ENCODE results near the gene FBXL13. TPM values are rescaled to one million over a fixed set of nuclear protein-coding genes. Genes with fewer than 3 reads are reported as not detected.
"Not testable (repeated sequence)": the region's sequence is repeated elsewhere in the genome, so short reads cannot be mapped to it uniquely, and the experiment has no call there.

The FBXL13 gene
- total and polyA plus RNA-seq, 2 of the 8 experiments (the other 6 are each of a cell fraction or from before 2014, with no cell fraction given), result 1.2 to 2.8 TPM

DNA sequence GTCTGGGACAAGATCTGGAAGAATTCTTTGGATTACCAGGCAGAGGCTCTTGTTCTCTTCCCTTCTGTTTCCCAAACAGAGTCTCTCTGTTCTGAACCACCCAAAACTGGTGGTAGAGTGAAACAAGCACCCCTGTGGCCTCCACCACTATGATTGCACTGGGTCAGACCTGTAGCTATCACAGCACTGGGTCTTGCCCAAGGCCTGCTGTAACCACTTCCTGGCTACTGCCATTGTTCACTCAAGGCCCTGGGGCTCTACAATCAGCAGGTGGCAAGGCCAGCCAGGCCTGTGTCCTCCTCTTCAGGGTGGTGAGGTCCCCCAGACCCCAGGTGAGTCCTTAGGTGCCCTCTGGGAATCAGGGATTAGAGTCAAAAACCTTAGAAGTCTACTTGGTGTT, 165.9 kb downstream of the FBXL13 start:
- ChIA-PET CTCF (ENCODE audit: partially characterized antibody) (interaction anchor here (0.7 to 1.7 kb wide), 4 partner anchors 21 to 153 kb away, joined by 3 to 4 read pairs (median 4); no protein-coding TSS in a partner anchor), POLR2A (ENCODE audit: partially characterized antibody) (no interaction called here)
- FAIRE-seq (no peak), DNase-seq (ENCODE audit: low read depth in 1 of 2, low spot score in 2 of 2) (no peak)
- H2AFZ ChIP-seq (ENCODE audit: low read length), result no peak overlapping the region
- H3K4me2 ChIP-seq (ENCODE audit: insufficient read depth in 1 of 2, low read depth in 2 of 2, low read length in 2 of 2), result no peak overlapping the region
- no peak overlapping the region for H3K18ac ChIP-seq (ENCODE audit: extremely low read depth, low read length)
- H2BK120ac ChIP-seq (replicated peaks; ENCODE audit: low read depth, low read length), result no peak overlapping the region
- H3K23ac ChIP-seq (ENCODE audit: insufficient read length), result no peak overlapping the region
- H3K4ac ChIP-seq (replicated peaks; ENCODE audit: insufficient read length, low read depth, low read length), result no peak overlapping the region
- no peaks in the 10 kb centered on the region for H3K27me3 ChIP-seq (replicated peaks in 1 of 4; ENCODE audit: control insufficient read depth in 3 of 4, extremely low read depth in 1 of 4, insufficient read depth in 3 of 4, low read length in 3 of 4)
- no peak overlapping the region for H3K9ac ChIP-seq (replicated peaks in 1 of 4; ENCODE audit: extremely low read depth in 1 of 4, low read depth in 3 of 4, low read length in 3 of 4)
- no peak overlapping the region for H4K91ac ChIP-seq (replicated peaks; ENCODE audit: insufficient read length, low read length)
- no peak overlapping the region for H2BK12ac ChIP-seq (ENCODE audit: low read depth, low read length)
- no peak overlapping the region for H2BK5ac ChIP-seq (ENCODE audit: low read depth, low read length)
- H3K9me3 ChIP-seq (ENCODE audit: insufficient read depth in 2 of 2, low read depth in 1 of 2, low read length in 1 of 2), result no peaks in the 10 kb centered on the region
- no peaks in the 10 kb centered on the region for H3K79me2 ChIP-seq (ENCODE audit: control insufficient read depth in 1 of 2, insufficient read depth in 2 of 2, low read length in 2 of 2)
- peak in 1 of 2 experiments; percentile 5; a peak in 1 of 4 replicates for TF ChIP-seq RAD21 (IDR thresholded peaks at IDR 0.05 in 1 of 2, conservative IDR thresholded peaks at IDR 0.05 in 1 of 2; ENCODE audit: low read depth in 2 of 2, low read length in 2 of 2)
- no peak for TF ChIP-seq BRCA1 (IDR thresholded peaks at IDR 0.05; ENCODE audit: low read depth, low read length)
- no peak overlapping the region for H4K8ac ChIP-seq (ENCODE audit: extremely low read depth, insufficient read depth, low read length)
- H3K23me2 ChIP-seq (ENCODE audit: low read depth, low read length), result no peaks in the 10 kb centered on the region
- no peak overlapping the region for H3K4me3 ChIP-seq (ENCODE audit: extremely low read depth in 1 of 4, insufficient read depth in 2 of 4, low read depth in 3 of 4, low read length in 4 of 4)
- no peak overlapping the region for H4K5ac ChIP-seq (ENCODE audit: insufficient read length, low read depth, low read length)
- no peak overlapping the region for H2BK15ac ChIP-seq (ENCODE audit: low read length)
- no peak overlapping the region for H2AK5ac ChIP-seq (ENCODE audit: low read depth, low read length)
- H3K79me1 ChIP-seq (ENCODE audit: low read depth, low read length), result no peaks in the 10 kb centered on the region
- H3K27ac ChIP-seq (ENCODE audit: low read depth, low read length), result no peak overlapping the region
- H2BK20ac ChIP-seq (ENCODE audit: low read length), result no peak overlapping the region
- no peaks in the 10 kb centered on the region for H3K36me3 ChIP-seq (ENCODE audit: control insufficient read depth in 2 of 4, insufficient read depth in 4 of 4, low read length in 3 of 4)
- H3K4me1 ChIP-seq (replicated peaks in 1 of 4; ENCODE audit: control insufficient read depth in 3 of 4, insufficient read depth in 4 of 4, low read length in 3 of 4), result peaks cover 0 to 3% (median 1%) of the 10 kb centered on the region in 4 experiments; a peak in 2 of 7 replicates
- H3K14ac ChIP-seq (ENCODE audit: insufficient read length), result no peak overlapping the region
- H4K20me1 ChIP-seq (replicated peaks in 1 of 2; ENCODE audit: control insufficient read depth in 1 of 2, insufficient read depth in 2 of 2, low read length in 2 of 2), result peaks cover 0 to 1% of the 10 kb centered on the region in 2 experiments
- no peak overlapping the region for H3K56ac ChIP-seq (replicated peaks; ENCODE audit: insufficient read length, low read depth, low read length)

DNA sequence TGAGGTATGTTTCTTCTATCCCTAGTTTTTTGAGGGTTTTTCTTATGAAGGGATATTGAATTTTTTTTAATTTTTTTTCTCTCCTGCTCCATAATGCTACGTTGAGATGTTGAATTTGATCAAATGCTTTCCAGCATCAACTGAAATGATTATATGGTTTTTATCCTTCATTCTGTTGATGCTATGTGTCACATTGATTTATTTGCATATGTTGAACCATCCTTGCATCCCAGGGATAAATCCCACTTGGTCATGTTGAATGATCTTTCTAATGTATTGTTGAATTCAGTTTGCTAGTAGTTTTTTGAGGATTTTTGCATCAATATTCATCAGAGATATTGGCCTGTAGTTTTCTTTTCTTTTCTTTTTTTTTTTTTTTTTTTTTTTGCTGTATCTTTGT, 171.0 kb downstream of the FBXL13 start:
- H2BK15ac ChIP-seq (ENCODE audit: low read length); H2BK5ac ChIP-seq (ENCODE audit: low read depth, low read length); H4K91ac ChIP-seq (replicated peaks; ENCODE audit: insufficient read length, low read length); H3K14ac ChIP-seq (ENCODE audit: insufficient read length); H2BK12ac ChIP-seq (ENCODE audit: low read depth, low read length); H3K9ac ChIP-seq (replicated peaks in 1 of 4; ENCODE audit: extremely low read depth in 1 of 4, low read depth in 3 of 4, low read length in 3 of 4); H3K4me1 ChIP-seq (replicated peaks in 1 of 4; ENCODE audit: control insufficient read depth in 3 of 4, insufficient read depth in 4 of 4, low read length in 3 of 4); H3K23ac ChIP-seq (ENCODE audit: insufficient read length); H3K9me3 ChIP-seq (ENCODE audit: insufficient read depth in 2 of 2, low read depth in 1 of 2, low read length in 1 of 2); H3K4me3 ChIP-seq (ENCODE audit: extremely low read depth in 1 of 4, insufficient read depth in 2 of 4, low read depth in 3 of 4, low read length in 4 of 4); H2BK120ac ChIP-seq (replicated peaks; ENCODE audit: low read depth, low read length); H2AK5ac ChIP-seq (ENCODE audit: low read depth, low read length); H3K56ac ChIP-seq (replicated peaks; ENCODE audit: insufficient read length, low read depth, low read length); H4K8ac ChIP-seq (ENCODE audit: extremely low read depth, insufficient read depth, low read length); H3K36me3 ChIP-seq (ENCODE audit: control insufficient read depth in 2 of 4, insufficient read depth in 4 of 4, low read length in 3 of 4); H3K79me2 ChIP-seq (ENCODE audit: control insufficient read depth in 1 of 2, insufficient read depth in 2 of 2, low read length in 2 of 2); H3K27ac ChIP-seq (ENCODE audit: low read depth, low read length); H3K23me2 ChIP-seq (ENCODE audit: low read depth, low read length); H3K4ac ChIP-seq (replicated peaks; ENCODE audit: insufficient read length, low read depth, low read length); DNase-seq (ENCODE audit: low read depth in 1 of 2, low spot score in 2 of 2); H4K5ac ChIP-seq (ENCODE audit: insufficient read length, low read depth, low read length); FAIRE-seq; H3K18ac ChIP-seq (ENCODE audit: extremely low read depth, low read length); H3K79me1 ChIP-seq (ENCODE audit: low read depth, low read length); H3K4me2 ChIP-seq (ENCODE audit: insufficient read depth in 1 of 2, low read depth in 2 of 2, low read length in 2 of 2); H2BK20ac ChIP-seq (ENCODE audit: low read length); H2AFZ ChIP-seq (ENCODE audit: low read length); H3K27me3 ChIP-seq (replicated peaks in 1 of 4; ENCODE audit: control insufficient read depth in 3 of 4, extremely low read depth in 1 of 4, insufficient read depth in 3 of 4, low read length in 3 of 4); POLR2A ChIA-PET (ENCODE audit: partially characterized antibody); CTCF ChIA-PET (ENCODE audit: partially characterized antibody); H4K20me1 ChIP-seq (replicated peaks in 1 of 2; ENCODE audit: control insufficient read depth in 1 of 2, insufficient read depth in 2 of 2, low read length in 2 of 2): not testable (repeated sequence)
- WGBS, 2 experiments (ENCODE audit: extremely low coverage in 1 of 2, insufficient coverage in 1 of 2, insufficient read length in 1 of 2, insufficient replicate concordance in 2 of 2, low coverage in 1 of 2, low lambda C conversion rate in 2 of 2, missing lambda C conversion rate in 1 of 2), result 86% methylated on average over 1 of the region's 1 CpG; no CpG with 5 or more reads in 1 of the 2 experiments

Data from H1 (cell line).